Superior temporal gyrus (tissue), 1 donor: ENCODE results near the gene KIF16B.
"Not testable (repeated sequence)": the region's sequence is repeated elsewhere in the genome, so short reads cannot be mapped to it uniquely, and the experiment has no call there.

ENCODE experiments used
- DNase-seq: peaks from one replicate; pipeline ENCODE4 v3.0.0-alpha.2; 2016; ENCODE audit errors: extremely low spot score

The KIF16B gene

DNA sequence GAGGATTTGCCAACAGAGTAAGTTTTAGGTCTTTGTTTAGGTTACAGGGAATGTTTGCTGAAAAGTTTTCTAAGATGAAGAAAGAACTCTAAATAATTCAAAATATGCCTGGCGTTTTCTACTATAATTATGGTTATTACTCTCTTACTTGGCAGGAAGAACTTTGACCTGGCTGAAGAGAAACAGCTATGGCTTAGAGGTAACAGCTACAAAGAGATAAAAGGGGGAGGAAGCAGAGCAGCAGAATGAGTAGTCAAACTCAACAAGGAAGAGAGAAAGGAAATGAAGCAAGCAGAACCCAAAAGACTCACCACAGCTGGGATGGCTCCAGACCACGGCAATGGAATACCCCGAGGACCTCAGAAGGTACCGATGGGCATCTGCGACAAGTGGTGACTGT is 95.6 kb downstream of the KIF16B start:
- no peak for DNase-seq

DNA sequence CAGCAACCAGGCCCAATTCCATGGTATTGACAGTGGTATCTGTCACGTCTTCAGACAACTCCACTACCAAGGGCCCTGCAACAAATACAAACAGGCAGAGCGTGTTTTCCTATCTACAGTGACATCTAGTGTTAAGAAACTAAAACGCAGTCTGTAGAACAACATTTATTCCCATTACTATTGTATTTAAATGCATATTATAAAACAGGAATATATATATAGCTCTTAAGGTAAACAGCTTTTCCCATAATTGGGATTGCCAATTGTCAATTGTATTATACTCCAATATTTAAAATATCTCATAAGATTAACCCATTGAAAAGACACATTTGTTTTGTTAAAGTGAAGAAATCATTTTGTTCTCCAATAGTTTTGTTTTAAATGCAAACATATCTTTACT is 97.2 kb downstream of the KIF16B start:
- peak; percentile 89 for DNase-seq

- no peak for DNase-seq
These were observed 98.0 kb downstream of the KIF16B start for GRCh38 chr20:16475225-16475624.

- no peak for DNase-seq
These were observed 98.9 kb downstream of the KIF16B start for GRCh38 chr20:16474363-16474762.

DNA sequence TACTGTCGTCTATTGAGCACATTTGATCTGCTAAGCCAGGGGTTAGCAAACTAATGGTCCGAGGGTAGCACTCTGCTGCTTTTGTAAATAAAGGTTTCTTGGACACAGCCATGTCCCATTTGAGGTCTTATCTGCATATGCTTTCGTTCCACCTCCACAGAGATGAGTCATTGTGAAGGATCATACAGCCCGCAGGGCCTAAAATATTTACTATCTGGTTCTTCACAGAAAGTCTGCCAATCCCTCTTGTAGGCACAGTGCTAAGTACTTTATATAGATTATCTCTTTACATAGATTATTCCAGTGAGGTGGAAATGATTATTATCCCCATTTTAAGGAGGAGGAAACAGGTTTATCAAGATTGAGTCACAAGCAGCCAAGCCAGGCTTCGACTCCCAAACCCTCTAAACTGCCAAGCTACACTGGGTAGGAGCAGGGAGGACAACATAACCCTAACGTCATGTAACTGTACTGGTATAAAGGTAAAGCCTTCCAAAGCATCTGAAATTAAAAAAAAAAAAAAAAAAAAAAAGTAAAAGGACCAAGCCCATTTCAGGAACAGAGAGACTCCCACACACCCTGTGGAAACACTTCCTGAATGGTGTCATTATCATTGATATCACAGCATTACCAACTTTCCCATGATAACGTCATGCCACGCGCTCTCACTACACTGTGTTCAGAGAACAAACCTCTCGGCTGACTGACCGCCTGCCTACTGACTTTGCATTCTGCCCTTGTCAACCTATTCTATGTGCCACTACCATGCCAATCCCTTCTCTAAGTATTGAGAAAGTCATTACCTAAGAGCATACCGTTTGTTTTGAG is 101.0 kb downstream of the KIF16B start:
- DNase-seq, result no peak

- DNase-seq, result no peak
These were observed 103.8 kb downstream of the KIF16B start for GRCh38 chr20:16469395-16469905.

DNA sequence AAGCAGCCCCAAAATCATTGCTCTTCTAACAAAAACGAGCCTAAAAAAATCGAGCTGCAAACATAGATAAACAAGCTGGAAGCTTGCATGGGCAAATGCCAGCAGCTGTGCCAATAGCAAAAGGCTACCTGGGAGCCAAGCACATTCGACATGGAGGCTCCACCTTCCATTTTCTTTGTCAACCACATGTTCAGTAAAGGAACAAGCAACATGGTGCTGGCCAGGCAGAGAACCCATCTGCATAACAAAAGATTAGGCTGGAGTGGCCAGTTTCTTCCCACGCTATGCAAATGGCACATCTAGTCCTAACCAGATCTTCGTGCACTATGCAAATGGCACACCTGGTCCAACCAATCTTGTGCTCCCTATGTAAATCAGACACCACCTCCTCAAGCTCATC is 110.5 kb downstream of the KIF16B start:
- DNase-seq, result no peak

DNA sequence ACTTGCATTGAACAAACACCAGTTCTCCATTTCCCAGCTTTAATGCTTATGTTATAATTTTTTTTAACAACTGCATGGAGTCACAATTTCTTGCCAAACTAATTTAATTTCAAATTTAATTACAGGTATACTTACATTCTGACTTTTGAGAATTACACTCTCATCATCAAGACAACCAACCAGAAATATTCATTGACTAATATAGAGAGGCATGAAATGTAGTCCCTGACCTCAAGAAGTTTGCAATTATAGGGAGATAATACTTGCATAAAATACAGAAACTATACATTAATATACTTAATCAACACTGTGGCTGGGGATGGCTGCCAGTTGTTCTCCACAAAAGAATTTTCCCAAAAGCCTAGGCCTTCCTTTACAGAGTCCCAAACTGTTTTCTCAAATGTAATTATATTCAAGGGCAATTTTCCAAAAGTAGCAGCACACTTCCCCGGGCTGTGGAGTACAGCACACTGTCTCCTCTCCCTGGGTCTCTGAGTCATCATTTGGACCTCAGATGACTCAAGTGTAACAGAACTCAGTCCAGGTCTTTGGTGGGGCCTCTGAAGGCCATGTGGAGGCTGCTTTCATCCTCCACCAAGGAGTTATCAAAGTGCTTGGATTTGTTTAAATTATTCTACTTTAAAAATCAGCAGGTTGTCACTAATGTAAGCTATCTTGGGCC is 114.1 kb downstream of the KIF16B start:
- DNase-seq, result no peak

GRCh38 chr20:16457514-16457913 is 115.7 kb downstream of the KIF16B start:
- DNase-seq, result no peak

DNA sequence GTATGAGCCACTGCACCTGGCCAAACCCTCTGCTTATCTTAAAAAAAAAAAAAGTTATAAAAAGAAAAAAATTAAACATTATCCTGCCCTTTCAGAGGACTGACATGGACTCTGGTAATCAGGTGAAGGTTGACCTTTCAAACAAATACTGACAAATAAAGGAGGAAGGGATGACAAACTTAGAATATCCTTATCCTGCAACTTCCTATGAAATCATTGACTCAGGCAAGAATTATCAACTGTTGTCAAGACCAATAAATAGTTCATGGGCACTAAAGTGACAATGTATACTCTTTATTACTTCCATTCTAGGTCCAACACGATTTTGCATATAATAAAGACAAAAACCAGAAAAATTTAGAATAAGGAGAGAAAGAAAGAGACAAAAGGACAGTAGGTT is 117.9 kb downstream of the KIF16B start:
- DNase-seq, result no peak

GRCh38 chr20:16451982-16452381 is 121.3 kb downstream of the KIF16B start:
- no peak for DNase-seq

DNA sequence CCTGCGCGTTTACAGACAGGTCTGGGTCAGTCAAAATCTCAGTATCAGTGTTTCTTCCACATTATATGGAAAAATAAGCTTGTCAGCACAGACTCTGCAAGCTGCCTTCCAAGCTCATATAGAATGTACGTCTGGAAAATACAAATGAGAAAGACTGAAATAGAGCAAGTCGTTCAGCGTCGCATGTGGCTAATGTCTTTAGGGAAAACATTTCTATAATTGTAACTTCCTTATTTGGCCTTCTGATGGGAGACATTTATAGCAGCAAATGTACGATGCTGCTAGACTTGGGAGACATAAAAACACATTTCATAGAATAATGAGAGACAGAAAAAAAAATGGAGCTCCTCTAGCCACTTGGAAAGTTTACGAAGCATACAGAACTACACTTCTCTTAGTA is 122.2 kb downstream of the KIF16B start:
- DNase-seq, result peak; percentile 35

GRCh38 chr20:16446991-16447390 is 126.3 kb downstream of the KIF16B start:
- DNase-seq, result no peak

- no peak for DNase-seq
These were observed 127.0 kb downstream of the KIF16B start for GRCh38 chr20:16446246-16446645.

DNA sequence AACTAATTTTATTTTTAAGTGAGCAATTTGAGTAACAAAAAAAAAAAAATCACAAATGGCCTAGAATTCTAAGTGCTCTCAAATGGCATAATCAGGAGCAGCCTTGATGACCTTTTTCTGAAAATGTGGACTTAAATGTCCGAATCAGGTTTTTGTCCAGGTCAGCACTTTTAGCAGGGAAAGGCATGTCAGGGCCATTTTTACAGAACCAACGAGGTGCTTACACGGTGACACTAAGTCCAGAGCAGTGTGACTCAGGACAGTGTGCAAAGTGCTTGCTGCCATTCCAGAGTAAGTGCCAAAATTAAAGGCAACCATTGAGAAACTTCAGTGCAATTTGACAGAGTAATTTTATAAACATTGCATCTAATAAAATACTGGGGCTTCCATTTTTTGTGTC is 127.8 kb downstream of the KIF16B start:
- no peak for DNase-seq

GRCh38 chr20:16444057-16444777 is 129.0 kb downstream of the KIF16B start:
- no peak for DNase-seq

DNA sequence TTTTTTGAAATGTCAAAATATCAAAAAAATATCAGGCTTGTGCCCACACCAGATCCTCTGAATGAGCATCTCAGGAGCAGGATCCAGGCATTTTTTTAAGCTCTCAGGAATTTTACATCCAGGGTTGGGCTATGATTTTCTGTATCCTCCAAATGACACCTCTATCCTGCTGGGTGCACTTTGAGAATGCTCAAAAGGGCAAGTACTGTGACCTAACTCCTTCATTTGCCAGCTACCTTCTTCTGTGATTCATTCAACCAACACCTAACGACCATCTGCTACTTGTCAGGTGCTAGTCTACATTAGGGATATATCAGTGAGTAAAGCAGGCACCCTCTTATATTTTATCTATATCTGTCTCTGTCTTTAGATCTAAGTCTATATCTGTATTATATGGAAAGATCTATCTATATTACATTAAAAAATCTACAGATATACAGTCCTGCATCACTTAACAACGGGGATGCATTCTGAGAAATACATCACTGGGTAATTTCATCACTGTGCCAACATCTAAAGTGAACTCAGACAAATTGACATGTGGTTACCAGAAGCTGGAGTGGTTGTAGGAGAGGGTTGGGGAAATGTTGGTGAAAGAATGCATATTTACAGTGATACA is 131.6 kb downstream of the KIF16B start:
- no peak for DNase-seq

DNA sequence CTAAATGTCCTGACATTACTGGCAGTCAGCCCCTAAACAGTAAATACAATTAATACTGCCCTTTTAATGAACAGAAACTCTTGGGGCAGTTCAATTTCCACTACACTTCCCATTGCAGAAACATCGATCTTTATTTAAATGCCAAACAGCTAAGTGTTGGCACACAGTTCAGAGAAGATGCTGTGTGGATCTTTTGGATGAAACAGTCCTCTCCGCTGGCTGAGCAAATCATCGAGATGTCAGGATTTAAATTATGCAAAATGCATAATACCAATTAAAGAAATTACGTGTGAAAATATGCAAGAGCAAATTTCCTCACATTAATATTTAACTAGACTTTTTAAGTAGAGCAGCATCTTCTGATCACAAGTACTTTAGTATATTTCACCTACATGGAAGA is 132.6 kb downstream of the KIF16B start:
- no peak for DNase-seq

DNA sequence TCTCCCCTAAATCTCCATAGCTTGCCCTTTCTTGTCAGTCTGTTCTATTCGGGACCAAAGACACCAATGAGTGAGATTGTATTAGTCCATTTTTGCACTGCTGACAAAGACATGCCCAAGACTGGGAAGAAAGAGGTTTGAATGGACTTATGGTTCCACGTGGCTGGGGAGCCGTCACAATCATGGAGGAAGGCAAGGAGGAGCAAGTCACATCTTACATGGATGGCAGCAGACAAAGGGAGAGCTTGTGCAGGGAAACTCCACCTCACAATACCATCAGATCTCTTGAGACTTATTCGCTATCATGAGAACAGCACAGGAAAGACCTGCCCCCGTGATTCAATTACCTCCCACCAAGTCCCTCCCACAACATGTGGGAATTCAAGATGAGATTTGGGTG is 133.7 kb downstream of the KIF16B start:
- DNase-seq, result not testable (repeated sequence)

DNA sequence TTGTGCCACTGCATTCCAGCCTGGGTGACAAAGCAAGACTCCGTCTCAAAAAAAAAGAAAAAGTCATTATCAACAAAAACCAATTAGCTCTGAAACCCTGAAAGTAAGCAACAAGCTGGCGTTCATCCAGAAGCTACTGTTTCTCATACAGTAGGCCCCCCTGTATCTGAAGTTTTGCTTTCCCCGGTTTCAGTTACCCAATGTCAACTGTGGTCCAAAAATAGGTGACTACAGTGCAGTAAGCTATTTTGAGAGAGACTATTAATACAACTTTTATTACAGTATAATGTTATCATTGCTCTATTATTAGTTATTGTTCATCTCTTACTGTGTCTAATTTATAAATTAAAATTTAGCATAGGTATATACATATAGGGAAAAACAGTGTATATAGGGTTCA is 135.1 kb downstream of the KIF16B start:
- DNase-seq, result no peak

DNA sequence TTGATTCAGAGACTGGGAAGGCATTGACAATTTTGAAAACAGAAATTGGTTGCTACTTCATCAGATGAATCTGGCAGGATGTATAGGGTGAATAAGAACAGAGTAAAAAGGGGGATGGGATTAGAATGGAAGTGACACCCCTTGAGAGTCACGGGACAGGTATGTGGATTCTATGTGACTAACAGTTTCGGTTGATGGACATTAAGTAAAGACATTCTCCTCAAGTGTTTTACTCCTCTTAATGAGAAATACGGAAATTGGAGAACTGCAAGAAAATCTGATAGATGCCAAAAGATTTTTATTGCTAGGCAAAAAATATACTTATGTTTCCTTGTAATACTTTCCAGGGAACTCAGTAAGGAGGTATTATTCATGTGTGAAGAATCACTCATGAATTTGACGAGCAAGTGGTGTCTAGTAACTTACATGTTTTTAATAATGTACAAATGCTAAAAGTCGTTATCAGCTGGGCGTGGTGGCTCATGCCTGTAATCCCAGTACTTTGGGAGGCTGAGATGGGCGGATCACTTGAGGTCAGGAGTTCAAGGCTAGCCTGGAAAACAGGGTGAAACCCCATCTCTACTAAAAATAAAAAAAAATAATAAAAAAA is 135.8 kb downstream of the KIF16B start:
- DNase-seq, result no peak
